Renal cortical epithelial cell (primary cell): Measurements from ENCODE around the gene CDCP1. TPM values are rescaled to one million over a fixed set of nuclear protein-coding genes. Genes with fewer than 3 reads are reported as not detected.

Source experiments
- DNase-seq: peaks from one replicate; pipeline ENCODE4 v3.0.0-alpha.2; 2011; ENCODE audit warnings: low read depth
- total RNA-seq: library from RNA; depleted of rRNA; stranded (reverse); fragments of >200 nt; gene quantifications from 2 replicates; pipeline ENCODE4 v1.2.3, GENCODE V29; 2014

The CDCP1 gene
- total RNA-seq, 1 donor from 2014 or later: 58.9 TPM

DNA sequence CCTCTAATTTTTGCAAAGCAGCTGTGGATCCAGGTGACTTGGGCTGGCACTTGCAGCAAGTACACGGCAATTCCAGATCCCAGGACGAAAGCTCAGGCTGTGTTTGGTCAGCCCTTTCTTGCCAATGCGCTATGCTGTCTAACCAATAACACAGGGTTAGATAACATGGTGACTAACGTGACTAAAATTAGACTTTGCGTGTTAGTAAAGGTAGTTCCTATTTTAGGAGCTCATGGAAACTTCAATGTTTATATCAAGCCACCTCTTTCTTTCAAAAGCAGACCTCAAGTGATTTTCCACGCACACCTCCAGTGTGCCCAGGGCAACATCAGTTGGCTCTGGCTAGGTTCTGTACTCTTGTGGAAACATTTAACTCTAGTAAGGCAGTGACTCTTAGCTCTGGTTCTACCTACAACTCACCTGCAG, 32.5 kb downstream of the CDCP1 start:
- DNase-seq: no peak

DNA sequence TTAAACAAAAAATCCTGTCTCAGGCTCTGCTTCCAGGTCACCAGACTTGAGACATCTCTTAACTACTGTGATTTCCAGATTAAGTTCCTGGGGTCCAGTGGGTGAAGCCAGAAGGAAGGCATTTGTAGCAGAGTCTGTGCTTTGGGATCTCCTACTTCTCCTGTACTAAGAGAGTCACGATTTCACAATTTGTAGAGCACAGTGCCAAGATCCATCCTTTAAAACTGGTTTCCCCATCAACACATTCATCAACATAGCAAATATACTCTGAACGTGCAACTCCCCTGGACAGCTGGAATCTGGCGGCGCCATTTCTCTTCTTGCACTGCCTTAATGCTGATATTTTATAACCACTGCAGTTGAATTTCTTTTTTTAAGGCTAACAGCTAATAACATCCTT, 33.2 kb downstream of the CDCP1 start:
- DNase-seq: peak; percentile 49

DNA sequence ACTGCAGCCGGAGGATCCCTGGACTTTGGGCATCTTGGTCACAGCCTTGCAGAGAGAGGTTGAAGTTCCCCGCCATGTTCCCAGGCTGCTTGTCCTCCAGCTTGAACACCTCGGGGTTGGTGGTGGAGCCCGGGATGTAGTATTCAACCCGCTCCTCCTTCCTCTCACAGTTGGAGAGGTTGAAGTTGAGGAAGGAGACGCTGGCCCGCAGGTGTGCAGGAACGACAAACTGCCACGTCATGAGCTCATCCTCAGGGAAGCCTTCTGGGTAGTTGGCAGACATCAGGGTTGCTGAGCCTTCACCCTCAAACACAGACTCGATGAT, 35.7 kb downstream of the CDCP1 start:
- no peak for DNase-seq

DNA sequence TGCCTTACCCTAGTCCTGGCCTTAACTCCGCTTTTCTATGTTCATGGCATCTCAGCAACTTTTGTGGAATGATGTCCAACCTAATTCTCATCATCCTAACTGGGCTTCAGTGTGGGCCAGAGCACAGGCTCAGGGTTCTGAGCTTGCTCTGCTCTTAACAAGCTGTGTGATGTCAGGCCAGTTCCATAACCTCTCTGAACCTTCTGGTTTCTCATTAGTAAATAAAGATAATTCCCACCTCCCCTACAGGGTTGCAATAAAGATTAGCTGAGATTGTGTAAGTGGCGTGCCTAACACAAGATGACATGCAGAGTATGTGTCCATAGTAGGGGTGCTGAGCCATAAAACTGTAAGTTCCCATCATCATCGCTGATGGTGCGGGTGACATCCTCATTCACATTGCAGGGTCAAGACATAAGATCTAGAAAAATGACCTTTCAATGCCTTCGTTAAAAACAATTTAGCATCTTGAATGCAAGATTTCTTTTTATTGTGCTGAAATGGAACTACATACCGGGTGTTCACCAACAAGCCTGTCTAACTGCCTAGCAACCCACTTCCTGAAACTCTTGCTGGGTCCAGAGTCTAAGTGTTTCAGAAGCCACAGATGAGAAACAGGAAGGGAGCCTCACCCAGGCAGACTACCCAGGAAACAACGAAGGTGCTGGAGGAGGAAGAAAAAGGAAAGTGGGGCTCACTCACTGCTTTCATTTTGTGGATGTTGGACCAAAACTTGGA, 36.2 kb downstream of the CDCP1 start:
- DNase-seq: peak; percentile 72

DNA sequence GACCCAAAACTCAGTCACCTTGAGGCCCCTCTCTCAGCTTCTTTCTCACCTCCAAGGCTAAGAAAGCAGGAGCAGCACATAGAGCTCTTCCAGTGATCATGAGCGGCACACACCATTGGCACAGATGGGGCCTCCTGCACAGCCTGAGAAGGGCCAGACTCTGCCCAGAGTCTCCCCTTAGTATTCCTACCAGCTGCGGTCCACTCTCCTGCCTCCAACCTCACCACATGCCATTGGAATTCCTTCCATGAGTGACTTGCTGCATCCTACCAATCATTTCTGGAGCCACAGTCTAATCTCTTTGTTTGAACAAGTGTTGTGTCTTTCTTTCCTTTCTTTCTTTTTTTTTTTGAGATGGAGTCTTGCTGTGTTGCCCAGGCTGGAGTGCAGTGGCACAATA, 39.3 kb downstream of the CDCP1 start:
- peak; percentile 51 for DNase-seq

DNA sequence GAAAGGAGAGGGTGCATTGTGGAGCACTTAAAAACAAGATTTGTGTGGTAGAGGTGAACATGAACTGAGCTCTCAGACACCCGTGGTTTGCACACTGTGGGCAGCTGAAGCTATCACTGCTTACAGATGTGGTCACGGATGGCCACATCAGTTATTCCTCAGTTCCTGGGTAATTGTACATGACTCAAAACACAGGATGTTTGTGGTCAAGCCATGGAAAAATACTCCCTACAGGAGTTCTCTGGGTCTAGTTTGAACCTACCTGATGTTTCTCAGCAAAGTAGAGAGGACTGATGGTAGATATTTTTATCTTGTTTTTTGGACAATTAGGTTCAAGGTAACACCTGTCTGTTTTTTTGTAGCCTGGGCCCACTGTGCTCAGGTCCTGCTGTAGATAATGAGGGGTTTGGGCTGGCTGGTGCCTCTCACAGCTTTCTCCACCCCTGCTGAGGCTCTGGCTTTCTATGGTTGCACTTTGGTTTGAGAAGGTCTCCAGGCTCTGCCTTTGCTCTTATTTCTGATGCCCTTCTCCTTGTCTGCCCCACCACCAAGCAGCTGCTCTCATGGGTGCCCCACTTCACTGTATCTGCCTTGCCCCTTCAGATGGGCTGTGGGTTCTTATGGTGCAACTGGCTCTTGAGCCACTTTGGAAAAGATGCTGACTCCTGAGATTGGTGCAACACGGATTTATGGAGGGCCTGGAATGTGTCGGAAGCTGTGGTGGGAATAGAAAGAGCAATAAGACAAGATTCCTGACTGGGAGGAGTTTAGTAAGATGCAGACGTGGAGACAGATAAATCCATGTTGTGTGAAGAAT, 40.1 kb downstream of the CDCP1 start:
- peak; percentile 98 for DNase-seq

DNA sequence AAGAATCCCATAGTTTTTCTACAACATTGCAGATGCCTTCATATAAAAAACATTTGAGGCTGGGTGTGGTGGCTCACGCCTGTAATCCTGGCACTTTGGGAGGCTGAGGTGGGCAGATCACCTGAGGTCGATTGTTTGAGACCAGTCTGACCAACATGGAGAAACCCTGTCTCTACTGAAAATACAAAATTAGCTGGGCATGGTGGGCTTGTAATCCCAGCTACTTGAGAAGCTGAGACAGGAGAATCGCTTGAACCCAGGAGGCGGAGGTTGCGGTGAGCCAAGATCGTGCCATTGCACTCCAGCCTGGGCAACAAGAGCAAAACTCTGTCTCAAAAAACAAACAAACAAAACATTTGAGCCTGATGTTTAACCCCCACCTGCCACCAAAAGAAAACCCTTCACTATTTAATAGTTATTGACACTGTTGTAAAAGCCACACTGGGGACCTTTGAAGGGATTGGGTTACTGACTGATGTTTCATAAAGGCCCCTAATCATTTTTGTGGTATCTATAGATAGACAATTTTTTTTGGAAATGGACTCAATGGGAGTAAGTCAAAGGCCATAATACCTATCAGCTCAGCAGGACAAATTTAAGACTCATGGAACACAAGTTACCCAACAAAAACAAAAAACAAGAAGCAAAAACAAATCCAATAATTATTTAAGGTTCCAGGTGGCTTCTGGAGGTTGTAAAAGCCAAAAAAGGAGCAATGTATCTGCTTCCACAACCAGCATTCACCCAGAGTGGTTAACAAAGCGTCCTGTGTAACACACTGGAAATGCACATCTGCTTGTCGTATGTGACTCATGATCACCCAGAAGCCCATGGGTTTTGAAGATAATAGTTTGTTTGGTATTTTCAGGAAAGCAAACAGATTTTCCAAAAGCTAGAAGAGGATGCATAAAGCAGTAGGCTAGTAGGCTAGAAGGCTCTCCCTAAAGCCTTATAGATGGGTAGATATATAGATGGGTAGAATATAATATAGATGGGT, 41.2 kb downstream of the CDCP1 start:
- peak; percentile 54 for DNase-seq

DNA sequence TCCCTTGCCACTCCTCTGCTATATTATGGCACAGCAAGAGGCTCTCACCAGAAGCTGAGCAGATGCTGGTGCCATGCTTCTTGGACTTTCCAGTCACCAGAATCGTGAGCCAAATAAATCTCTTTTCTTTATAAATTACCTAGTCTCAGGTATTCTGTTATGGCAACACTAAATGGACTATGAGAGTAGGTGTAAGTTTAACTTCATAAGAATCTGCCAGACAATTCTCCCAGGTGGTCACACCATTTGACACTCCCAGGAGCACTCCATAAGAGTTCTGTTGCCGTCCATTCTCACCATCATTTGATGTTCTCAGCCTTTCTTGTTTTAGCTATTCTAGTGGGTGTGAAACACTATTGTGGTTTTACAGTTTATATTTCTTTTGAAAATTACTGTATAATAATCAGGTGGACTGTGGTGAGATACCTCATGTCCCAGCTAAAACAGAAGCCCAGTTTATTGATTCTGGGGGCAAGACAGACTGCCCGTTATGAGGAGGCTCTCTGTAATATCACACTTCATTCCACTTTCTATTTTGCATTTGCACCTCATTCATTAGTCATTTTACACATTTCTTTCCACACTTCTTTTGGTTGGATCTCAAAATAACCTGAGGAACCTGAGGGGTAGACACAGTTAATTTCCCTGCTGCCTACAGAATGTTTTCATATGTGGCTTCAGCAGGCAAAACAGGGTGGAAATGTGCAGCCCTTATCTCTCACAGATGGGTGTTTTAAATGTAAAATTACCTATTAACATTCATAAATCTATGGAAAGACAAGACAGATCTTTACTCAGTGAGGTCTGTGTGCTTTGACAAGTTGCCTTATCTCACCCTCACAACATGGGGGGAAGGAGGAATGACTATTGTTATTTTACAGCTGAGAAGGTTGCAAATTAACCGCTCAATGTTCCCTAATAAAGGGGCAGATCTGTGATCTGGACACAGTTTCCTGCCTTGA, 42.1 kb downstream of the CDCP1 start:
- no peak for DNase-seq

DNA sequence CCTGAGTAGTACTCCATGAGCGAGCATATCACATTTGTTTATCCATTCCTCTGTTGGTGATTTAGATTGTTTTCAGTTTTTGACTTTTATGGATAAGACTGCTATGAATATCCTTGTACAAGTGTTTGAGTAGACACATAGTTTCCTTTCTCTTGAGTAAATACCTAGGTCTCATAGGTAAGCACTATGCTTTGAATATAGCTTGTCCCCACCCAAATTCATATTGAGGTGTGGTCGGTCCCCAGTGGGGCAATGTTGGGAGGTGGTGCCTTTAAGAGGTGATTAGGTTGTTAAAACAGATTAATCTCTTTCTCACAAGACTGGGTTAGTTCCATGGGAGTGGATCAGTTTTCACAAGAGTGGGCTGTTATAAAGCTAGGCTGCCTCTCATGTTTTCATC, 42.8 kb downstream of the CDCP1 start:
- no peak for DNase-seq

DNA sequence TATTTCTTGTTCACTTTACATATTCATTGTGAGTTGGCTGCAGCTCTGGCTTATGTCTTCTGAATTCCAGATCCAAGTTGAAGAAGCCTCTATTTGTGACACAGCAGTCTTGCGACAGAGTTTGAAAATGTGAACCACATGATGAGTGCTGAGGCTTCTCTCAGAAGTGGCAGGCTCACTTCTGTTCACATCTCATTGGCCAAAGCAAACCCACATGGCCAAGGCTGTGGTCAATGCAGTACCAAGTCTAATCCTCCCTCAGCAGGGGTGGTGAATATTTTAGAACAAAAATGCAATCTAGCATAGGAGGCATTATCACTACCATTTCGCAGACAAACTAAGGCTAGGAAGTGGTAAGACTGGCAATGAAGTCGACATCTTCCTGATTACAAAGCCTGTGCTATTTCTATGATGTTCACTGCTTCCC, 45.2 kb downstream of the CDCP1 start:
- DNase-seq: peak; percentile 79

DNA sequence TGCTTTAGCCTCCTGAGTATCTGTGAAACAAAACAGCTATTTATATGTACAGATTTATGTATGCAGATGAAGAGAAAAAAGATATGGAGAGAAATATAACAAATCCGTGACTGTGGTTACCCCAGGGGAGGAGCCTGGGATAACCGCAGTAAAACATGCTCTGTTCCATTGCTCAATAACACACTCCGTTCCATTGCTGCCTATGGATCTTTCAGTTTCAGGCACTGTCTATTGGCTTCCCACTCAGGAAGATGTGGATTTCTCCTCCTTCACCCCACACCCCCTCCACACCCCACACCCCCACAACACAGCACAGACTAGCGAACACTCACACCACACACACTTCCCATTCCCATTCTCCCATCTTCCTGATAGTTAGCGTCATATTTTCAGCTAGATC, 47.9 kb downstream of the CDCP1 start:
- no peak for DNase-seq

DNA sequence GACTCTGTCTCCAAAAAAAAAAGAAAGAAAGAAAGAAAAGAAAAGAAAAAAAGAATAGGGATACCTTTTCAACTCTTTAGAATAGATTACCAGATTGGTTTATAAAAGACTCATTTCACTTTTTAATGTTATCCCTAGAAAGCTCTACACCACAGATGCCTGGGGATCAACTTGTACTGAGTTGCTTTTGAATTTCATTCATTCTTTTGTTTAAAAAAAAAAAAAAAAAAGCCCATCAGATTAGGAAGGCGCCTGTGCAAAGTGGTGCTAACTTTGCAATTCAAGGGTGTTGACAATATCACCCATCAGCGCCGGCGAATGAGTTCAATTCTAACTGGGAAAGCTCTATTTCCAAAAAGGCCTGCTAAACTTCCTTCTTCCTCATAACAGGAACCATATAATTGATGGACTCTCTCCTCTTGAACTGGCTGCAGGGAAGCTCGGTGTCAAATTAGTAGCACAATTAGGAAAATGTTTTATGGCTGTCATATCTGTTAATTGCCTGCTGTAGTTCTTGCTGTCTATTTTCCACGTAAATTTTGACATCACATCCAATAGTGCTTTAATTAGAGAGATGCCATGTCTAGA, 48.8 kb downstream of the CDCP1 start:
- no peak for DNase-seq

DNA sequence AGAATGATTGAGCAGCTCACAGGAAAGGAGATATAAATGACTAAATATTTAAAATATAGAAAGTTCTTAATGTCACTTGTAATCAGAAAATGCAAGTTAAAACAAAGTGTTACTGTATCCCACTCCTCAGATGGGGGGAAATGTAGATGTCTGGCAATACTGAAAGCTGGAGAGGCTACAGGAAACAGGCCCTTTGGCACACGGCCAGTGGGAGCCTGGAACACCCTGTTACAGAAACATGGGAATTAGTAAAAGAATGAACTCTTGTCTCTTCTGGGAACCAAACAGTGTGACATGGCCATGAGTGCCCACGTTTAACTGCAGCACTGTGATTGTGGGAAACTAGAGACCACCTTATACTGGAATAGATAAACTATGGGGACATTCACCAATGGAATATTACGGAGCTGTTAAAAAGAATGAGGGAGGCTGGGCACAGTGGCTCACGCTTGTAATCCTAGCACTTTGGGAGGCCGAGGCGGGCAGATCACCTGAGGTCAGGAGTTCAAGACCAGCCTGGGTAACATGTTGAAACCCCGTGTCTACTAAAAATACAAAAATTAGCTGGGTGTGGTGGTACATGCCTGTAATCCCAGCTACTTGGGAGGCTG, 50.2 kb downstream of the CDCP1 start:
- no peak for DNase-seq

DNA sequence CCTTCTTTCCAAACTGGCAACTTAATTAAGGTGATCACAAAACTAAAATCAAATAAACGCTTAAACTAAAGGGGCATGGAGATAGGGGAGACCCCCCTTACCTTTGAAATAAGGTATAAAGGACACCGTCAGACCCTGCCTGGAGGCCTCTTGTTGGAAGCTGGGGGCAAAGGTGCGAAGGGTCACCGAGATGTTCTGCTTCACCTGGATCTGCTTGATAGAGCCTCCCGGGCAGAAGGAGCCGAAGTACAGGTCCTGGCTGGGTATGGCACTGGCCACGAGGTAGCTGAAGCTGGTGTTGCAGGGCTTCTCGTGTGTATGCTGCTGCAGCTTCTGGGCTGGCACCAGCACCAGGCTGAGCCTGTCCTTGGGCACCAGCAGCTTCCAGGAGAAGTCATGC, 53.0 kb downstream of the CDCP1 start:
- no peak for DNase-seq

DNA sequence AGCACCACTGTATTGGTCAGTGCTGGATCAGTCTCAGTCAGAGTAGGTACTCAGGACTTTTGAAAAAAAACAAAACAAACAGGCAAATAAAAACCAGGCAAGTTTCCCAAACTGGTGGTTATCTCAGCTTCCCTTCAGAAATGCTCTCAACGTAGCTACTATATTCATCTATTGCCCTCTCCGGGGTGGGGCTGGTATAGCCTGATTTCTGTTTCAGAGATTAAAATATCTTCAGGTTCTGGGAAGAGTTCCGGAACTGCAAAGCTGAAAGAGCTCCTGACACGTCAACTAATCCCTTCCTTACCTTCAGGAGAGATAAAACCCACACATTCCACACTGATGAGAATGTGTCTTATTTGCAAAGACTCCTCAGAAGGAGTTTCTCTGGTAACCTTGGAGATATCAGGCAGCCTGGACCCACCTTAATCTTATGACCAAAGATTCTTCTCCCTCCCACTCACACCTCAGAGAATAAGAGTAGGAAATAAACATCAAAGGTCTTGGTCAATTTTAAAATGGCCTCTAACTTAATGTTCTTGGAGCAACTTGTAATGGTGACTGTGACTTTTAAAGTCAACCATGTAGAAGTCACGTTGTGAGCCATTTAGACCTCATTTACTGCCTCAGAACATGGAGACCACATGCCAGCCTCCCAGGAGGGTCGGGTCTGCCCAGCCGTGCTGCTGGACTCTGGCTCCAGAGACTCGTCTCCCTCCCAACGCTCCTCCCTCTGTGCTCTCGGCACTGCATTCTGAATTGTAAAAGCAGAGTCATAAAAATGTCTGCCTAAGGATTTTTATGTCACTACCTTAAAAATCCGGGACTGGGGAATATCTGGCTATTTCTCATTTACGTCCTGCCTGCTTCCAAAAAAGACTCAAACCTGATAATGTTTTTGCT, 53.8 kb downstream of the CDCP1 start:
- peak; percentile 98 for DNase-seq

DNA sequence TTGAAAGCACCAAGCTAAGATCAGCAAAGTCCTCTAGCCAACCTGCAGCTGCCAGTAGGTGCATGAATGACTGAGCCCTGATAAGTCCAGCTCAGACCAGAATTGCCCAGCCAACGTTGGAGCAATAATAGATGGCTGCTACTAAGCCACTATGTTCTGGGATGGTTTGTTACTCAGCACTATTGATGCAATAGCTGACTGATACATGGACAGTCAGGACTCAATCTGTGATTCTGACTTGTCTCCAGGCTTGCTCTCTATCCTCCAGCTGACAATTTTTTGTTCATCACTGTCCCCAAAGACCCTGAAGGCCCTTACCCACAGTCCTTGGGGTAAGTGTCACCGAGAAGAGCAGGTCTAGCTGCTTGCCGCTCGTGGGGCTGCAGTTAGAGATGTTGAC, 55.3 kb downstream of the CDCP1 start:
- no peak for DNase-seq

DNA sequence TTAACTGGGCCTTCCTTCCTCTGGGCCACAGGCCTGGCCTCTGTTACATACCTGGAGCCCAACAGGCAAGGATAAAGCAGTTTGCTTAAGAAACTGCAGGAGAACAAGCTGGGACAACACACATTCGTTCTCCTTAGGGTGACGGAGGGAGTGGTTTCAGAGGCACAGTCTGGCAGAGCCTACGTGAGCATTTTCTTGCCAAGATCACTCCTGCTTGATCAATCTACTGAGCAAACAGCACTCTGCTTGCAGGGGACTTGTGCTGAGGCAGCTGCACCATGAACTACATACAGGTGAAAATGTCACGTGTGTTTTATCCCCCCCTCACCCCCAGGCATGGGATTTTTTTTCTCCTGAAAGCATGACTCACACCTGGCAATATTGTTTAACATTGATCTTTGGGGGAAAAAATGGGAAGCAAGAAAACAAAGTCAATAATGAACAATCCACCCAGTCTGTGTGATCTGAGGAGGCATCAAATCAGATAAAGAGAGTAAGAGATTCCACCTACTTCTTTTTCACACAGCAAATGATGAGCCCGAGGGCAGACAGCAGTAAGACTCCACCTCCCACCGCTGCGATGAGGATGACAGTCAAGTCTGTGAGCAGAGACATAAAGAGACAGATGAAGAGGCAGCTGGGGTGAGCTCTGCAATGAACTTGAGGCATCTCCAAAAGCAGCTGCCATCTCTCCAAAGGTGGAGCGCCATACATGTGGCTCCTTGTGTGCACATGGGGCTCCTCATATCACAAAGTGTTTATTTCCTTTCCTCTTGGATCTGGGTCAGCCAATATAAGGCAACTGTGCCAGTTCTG, 57.4 kb downstream of the CDCP1 start:
- DNase-seq: no peak

DNA sequence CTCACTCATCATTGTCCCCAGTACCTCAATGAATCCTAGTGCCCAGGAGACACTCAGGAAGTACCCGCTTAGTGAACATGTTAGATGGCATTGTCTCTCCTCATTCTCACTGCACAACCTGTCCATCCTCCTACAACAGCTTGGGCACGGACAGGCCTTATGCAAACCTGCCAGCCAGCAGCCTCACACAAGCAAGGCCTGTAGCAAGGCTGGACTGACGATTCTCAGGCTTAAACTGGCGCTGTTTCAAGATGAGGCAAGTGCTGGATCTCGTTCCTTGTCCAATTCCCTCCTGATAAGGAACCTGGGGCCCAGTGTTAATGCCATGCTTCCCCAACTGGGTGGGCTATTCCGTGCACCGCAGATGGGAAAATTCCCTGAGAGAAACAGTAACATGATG, 59.0 kb downstream of the CDCP1 start:
- no peak for DNase-seq
